ENCODE results near the gene RETN. TPM values are rescaled to one million over a fixed set of nuclear protein-coding genes. Genes with fewer than 3 reads are reported as not detected.

Gene RETN
- total and polyA plus RNA-seq, 10 donors, result 5.4 to 60.6 (median 17.4) TPM

GRCh38 chr19:7633698-7634097 is 35.2 kb upstream of the RETN start, which contains the start of gene PCP2:
Gene PCP2 (minus strand): TSS chr19:7633719. CDS start chr19:7633457, 262 bp downstream.
- no peak within 1 kb of the TSS for H3K4me3 ChIP-seq
- TF ChIP-seq CTCF (IDR thresholded peaks at IDR 0.05 in 8 of 11, conservative IDR thresholded peaks at IDR 0.05 in 3 of 11) (no peak), POLR2A (IDR thresholded peaks at IDR 0.05) (no peak), POLR2AphosphoS5 (IDR thresholded peaks at IDR 0.05) (no peak)
- no peaks in the 10 kb centered on the region for H3K9me3 ChIP-seq
- 64 to 82% (median 76%) methylated on average over 1 to 2 of the region's 2 CpGs for WGBS, 5 donors
- intact Hi-C loops (cut with DNase I; ENCODE audit: low total_unique reads), result no loop called here
- DNase-seq, result no peak
- no peak within 1 kb of the TSS for H3K27ac ChIP-seq
- peaks cover 0 to 14% (median 0%) of the 10 kb centered on the region in 7 donors for H3K27me3 ChIP-seq (replicated peaks in 1 of 7)
- peaks cover 0 to 24% (median 12%) of the 10 kb centered on the region in 6 donors for H3K36me3 ChIP-seq
- H3K4me1 ChIP-seq, result peaks cover 23 to 66% (median 51%) of the 10 kb centered on the region in 6 donors

GRCh38 chr19:7635670-7636069 is 33.2 kb upstream of the RETN start:
- 55 to 81% (median 64%) methylated on average over 6 of the region's 6 CpGs for WGBS, 5 donors
- peaks cover 0 to 44% (median 12%) of the 10 kb centered on the region in 6 donors for H3K36me3 ChIP-seq
- H3K27ac ChIP-seq, result no peak overlapping the region
- no peak for DNase-seq
- peaks cover 12 to 71% (median 46%) of the 10 kb centered on the region in 6 donors for H3K4me1 ChIP-seq
- H3K4me3 ChIP-seq, result peak overlapping the region in 1 of 8 donors; percentile 87
- H3K27me3 ChIP-seq (replicated peaks in 1 of 7), result peaks cover 0 to 14% (median 0%) of the 10 kb centered on the region in 7 donors
- intact Hi-C loops (cut with DNase I; ENCODE audit: low total_unique reads), result no loop called here
- TF ChIP-seq POLR2A (IDR thresholded peaks at IDR 0.05) (no peak), POLR2AphosphoS5 (IDR thresholded peaks at IDR 0.05) (no peak), CTCF (IDR thresholded peaks at IDR 0.05 in 8 of 11, conservative IDR thresholded peaks at IDR 0.05 in 3 of 11) (no peak)
- H3K9me3 ChIP-seq, result no peaks in the 10 kb centered on the region

GRCh38 chr19:7636317-7636690 is 32.5 kb upstream of the RETN start:
- H3K27ac ChIP-seq, result peak overlapping the region; percentile 86 to 96 (median 94)
- peaks cover 6 to 67% (median 39%) of the 10 kb centered on the region in 6 donors for H3K4me1 ChIP-seq
- DNase-seq, result no peak
- 65 to 77% (median 76%) methylated on average over 15 to 16 of the region's 16 CpGs for WGBS, 5 donors
- intact Hi-C loops (cut with DNase I; ENCODE audit: low total_unique reads), result no loop called here
- TF ChIP-seq POLR2AphosphoS5 (IDR thresholded peaks at IDR 0.05), result no peak
- no peak for TF ChIP-seq CTCF (IDR thresholded peaks at IDR 0.05 in 8 of 11, conservative IDR thresholded peaks at IDR 0.05 in 3 of 11)
- peak overlapping the region; percentile 58 to 87 (median 66) for H3K4me3 ChIP-seq
- peaks cover 0 to 48% (median 12%) of the 10 kb centered on the region in 6 donors for H3K36me3 ChIP-seq
- H3K27me3 ChIP-seq (replicated peaks in 1 of 7), result peaks cover 0 to 14% (median 0%) of the 10 kb centered on the region in 7 donors
- H3K9me3 ChIP-seq, result no peaks in the 10 kb centered on the region

GRCh38 chr19:7636691-7637373 is 32.0 kb upstream of the RETN start, which contains the start of gene STXBP2:
Gene STXBP2 (plus strand): TSS chr19:7637110. CDS start chr19:7637150, 40 bp downstream.
- intact Hi-C loops (cut with DNase I; ENCODE audit: low total_unique reads), result no loop called here
- peak in 10 of 11 experiments; percentile 31 to 73 (median 60) for TF ChIP-seq CTCF (IDR thresholded peaks at IDR 0.05 in 8 of 11, conservative IDR thresholded peaks at IDR 0.05 in 3 of 11)
- peak in 2 of 3 donors; percentile 31 to 59 for TF ChIP-seq POLR2A (IDR thresholded peaks at IDR 0.05)
- TF ChIP-seq POLR2AphosphoS5 (IDR thresholded peaks at IDR 0.05), result peak; percentile 90 to 96 (median 95)
- H3K36me3 ChIP-seq, result peaks cover 0 to 48% (median 13%) of the 10 kb centered on the region in 6 donors
- H3K9me3 ChIP-seq, result no peaks in the 10 kb centered on the region
- DNase-seq, result peak; percentile 97
- H3K27ac ChIP-seq, result peak within 1 kb of the TSS; percentile 86 to 96 (median 94)
- WGBS, 5 donors, result 4 to 5% (median 5%) methylated on average over 26 to 61 of the region's 61 CpGs
- H3K4me1 ChIP-seq, result peaks cover 6 to 62% (median 37%) of the 10 kb centered on the region in 6 donors
- peaks cover 0 to 14% (median 0%) of the 10 kb centered on the region in 7 donors for H3K27me3 ChIP-seq (replicated peaks in 1 of 7)
- H3K4me3 ChIP-seq, result peak within 1 kb of the TSS; percentile 58 to 87 (median 66)

Measured in spleen (tissue), 11 donors.